Measurements from ENCODE around the gene TNS1. TPM values are rescaled to one million over a fixed set of nuclear protein-coding genes. Genes with fewer than 3 reads are reported as not detected.

Gene TNS1
- total RNA-seq, 1 experiment from 2014 or later: 3.4 TPM

DNA sequence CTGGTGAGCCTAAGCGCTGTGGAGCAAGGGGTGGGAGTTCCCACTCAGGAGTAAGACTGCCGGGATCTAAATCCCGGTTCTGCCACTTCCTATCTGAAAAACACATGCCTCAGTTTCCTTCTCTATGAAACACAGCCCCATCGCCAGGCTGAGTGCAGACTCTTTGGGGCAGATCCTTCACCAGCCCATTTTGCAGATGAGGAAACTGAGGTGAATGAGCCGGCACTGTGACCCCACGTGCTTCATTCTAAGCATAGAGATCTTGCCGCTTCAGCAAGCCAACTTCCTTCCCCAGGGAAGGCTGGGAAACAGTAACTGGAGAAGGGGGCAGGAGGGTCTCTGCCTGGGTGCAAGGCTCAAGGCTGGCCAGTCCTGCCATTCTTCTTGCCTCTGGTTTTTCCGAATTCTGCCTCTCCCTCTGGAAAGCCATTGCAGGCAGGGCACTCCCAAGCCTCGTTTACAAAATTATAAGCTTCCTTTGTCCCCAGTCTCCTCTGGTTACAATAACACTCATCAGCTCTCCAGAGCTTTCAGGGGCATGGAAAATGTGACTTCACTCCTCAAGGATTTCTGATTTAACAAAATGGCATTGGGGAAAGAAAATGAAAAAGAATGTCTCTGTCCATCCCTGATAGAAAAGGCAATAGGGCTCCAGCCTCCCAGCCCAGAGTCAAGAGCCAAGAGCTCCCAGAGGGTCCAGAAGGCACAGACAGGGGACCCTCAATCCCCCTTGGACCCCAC, 249.2 kb downstream of the TNS1 start:
- no peaks in the 10 kb centered on the region for H3K79me2 ChIP-seq (ENCODE audit: insufficient read depth, low read length)
- Mint-ChIP-seq H3K27me3 (ENCODE audit: low read depth) (peaks cover 31% of the 10 kb centered on the region), H3K36me3 (ENCODE audit: insufficient read depth in 1 of 3, low read depth in 3 of 3) (no peaks in the 10 kb centered on the region; a peak in 1 of 7 replicates), H3K27ac (no peak overlapping the region), H3K4me3 (no peak overlapping the region), H3K4me1 (peaks cover 10 to 22% of the 10 kb centered on the region in 2 experiments), H3K9me3 (peaks cover 2 to 3% of the 10 kb centered on the region in 2 experiments; a peak in 2 of 5 replicates)
- H3K18ac ChIP-seq (ENCODE audit: insufficient read length, low read depth, low read length): no peak overlapping the region
- H2AK5ac ChIP-seq (ENCODE audit: insufficient read length, low read length): no peak overlapping the region
- no peak overlapping the region for H4K5ac ChIP-seq (ENCODE audit: insufficient read length, low read depth, low read length)
- H2BK5ac ChIP-seq (ENCODE audit: insufficient read length, low read length): no peak overlapping the region
- H3K23me2 ChIP-seq (ENCODE audit: insufficient read length, low read depth, low read length, poor library complexity, severe bottlenecking): peaks cover 2% of the 10 kb centered on the region
- DNase-seq: no peak
- no peaks in the 10 kb centered on the region for H3K27me3 ChIP-seq (ENCODE audit: insufficient read depth, low read length)
- H3K14ac ChIP-seq (ENCODE audit: insufficient read depth, low read length): no peak overlapping the region
- no peak overlapping the region for H2AFZ ChIP-seq (ENCODE audit: low read length)
- H3K4me1 ChIP-seq (ENCODE audit: insufficient read depth, low read length): no peaks in the 10 kb centered on the region
- no peak overlapping the region for H3T11ph ChIP-seq (ENCODE audit: low read length)
- H4K8ac ChIP-seq (replicated peaks; ENCODE audit: insufficient read length, low read depth, low read length): no peak overlapping the region
- no peak overlapping the region for H2BK120ac ChIP-seq (ENCODE audit: low read depth, low read length, poor library complexity, severe bottlenecking)
- no peaks in the 10 kb centered on the region for H3K9me3 ChIP-seq (ENCODE audit: control insufficient read depth, low read depth, low read length)
- no peak overlapping the region for H3K27ac ChIP-seq (ENCODE audit: insufficient read length, low read depth, low read length)
- no peak overlapping the region for H3K56ac ChIP-seq (ENCODE audit: insufficient read length, low read depth, low read length)
- TF ChIP-seq, protein P1, sequence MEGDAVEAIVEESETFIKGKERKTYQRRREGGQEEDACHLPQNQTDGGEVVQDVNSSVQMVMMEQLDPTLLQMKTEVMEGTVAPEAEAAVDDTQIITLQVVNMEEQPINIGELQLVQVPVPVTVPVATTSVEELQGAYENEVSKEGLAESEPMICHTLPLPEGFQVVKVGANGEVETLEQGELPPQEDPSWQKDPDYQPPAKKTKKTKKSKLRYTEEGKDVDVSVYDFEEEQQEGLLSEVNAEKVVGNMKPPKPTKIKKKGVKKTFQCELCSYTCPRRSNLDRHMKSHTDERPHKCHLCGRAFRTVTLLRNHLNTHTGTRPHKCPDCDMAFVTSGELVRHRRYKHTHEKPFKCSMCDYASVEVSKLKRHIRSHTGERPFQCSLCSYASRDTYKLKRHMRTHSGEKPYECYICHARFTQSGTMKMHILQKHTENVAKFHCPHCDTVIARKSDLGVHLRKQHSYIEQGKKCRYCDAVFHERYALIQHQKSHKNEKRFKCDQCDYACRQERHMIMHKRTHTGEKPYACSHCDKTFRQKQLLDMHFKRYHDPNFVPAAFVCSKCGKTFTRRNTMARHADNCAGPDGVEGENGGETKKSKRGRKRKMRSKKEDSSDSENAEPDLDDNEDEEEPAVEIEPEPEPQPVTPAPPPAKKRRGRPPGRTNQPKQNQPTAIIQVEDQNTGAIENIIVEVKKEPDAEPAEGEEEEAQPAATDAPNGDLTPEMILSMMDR (conservative IDR thresholded peaks at IDR 0.05): no peak
- H2BK12ac ChIP-seq (ENCODE audit: insufficient read length, low read depth, low read length): no peak overlapping the region
- no peaks in the 10 kb centered on the region for H4K20me1 ChIP-seq (ENCODE audit: control insufficient read depth, insufficient read depth, insufficient read length)
- no peak overlapping the region for H3K4ac ChIP-seq (ENCODE audit: low read depth, low read length)
- H3K79me1 ChIP-seq (ENCODE audit: insufficient read depth, low read depth, low read length, poor library complexity, severe bottlenecking): no peaks in the 10 kb centered on the region
- no peak overlapping the region for H3K9ac ChIP-seq (ENCODE audit: extremely low read depth, insufficient read length, low read length)
- no peak overlapping the region for H4K91ac ChIP-seq (ENCODE audit: insufficient read length, low read depth, low read length)
- no peak overlapping the region for H2BK20ac ChIP-seq (ENCODE audit: low read depth, low read length, poor library complexity, severe bottlenecking)
- WGBS (ENCODE audit: extremely low coverage, insufficient read length, low lambda C conversion rate): no CpG with 5 or more reads among the region's 9 CpGs
- H3K4me2 ChIP-seq (ENCODE audit: insufficient read depth, insufficient read length, low read length): no peak overlapping the region
- no peak overlapping the region for H3K23ac ChIP-seq (ENCODE audit: insufficient read length, low read depth, low read length)
- H2BK15ac ChIP-seq (ENCODE audit: low read depth, low read length): no peak overlapping the region
